ENCODE results near the gene TENM4. TPM values are rescaled to one million over a fixed set of nuclear protein-coding genes. Genes with fewer than 3 reads are reported as not detected.

Gene TENM4
- total RNA-seq, 1 donor from 2014 or later, result under 0.01 TPM

DNA sequence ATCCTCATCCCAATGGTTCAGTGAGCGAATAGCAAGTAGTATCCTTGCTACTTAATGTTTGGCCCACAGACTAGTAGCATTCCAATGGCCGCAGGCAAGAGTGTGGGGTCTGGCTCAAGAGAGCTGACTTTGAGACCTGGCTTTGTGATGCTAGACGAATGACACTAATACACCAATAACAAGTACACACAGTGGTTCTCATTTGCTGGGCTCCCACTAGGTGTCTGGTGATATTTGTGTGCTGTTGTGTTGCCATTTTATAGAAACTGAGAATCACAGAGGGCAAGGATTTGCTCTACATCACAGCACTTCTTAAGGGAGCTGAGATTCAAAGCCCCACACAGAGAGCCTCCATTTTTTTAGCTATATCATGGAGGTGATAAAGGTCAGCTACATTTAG is 351.2 kb downstream of the TENM4 start:
- DNase-seq (ENCODE audit: low read depth in 2 of 2), result no peak

DNA sequence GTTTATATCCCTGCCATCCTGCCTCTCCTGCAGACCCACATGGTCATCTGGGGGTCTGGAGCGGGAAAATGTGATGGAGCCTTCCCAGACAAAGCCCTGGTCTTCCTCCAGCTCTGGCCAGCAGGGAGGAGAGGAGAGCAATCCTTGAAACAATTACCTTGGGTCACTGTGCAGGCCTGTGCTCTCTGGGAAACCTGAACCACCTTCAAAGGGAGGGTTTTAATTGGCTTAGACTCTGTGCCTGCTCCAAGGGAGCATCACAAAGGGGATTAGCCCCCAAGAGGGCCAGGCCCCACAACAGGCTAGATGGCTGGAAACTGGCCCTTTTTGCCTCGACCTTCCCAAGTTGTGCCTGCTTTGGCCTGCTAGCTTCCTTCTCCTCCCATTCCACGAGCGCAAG is 351.9 kb downstream of the TENM4 start:
- no peak for DNase-seq (ENCODE audit: low read depth in 2 of 2)

DNA sequence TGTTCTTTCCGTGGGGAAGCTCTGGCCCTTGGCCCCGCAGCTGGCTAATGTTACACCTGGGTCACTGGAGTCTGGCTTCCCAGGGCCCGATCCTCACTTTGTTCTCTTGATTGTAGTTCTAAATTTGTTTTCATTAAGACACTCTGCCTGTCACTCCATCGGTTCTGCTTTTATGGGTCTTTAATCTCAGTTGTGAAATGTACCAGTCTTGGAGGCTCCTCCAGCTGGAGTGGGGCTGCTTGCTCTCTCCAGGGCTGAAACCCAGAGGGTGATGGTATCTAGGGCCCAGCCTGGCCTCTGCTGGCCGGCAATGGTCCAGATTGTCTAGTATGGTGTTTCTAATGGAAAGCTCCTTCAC is 352.9 kb downstream of the TENM4 start:
- DNase-seq (ENCODE audit: low read depth in 2 of 2), result no peak

DNA sequence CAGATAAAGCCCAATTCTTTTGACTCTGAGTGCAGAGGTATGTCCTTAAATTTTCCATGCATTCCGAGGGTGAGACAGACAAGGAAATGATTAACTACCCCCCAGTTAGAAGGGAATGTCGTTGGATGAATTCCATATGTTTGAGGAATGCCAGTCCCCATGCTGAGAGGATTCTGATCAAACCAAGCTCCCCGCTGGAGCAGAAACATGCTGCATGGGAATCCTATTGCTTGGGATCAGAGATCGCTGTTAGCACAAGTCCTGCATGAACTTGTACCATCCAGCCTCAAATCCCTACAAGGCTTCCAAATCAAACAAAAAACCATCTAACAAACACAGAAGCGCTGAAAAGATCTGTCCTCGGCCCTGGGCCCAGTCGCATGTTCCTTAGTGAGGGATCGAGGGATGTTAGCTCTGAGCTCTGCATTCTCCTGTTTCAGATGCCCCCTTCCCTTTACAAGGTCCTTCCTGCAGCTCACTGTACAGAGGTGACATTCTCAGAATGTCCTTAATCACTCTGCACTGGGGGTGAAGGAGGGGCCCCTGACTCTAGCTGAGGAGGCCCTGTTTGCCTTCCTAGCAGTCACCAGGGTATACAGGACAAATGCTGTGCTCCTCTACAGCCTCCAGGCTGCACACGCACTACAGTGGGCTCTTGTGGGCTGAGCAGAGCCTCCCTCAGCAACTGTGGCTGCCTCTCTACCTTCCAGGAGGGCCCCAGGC is 353.4 kb downstream of the TENM4 start:
- peak; percentile 53 to 61 for DNase-seq (ENCODE audit: low read depth in 2 of 2)

DNA sequence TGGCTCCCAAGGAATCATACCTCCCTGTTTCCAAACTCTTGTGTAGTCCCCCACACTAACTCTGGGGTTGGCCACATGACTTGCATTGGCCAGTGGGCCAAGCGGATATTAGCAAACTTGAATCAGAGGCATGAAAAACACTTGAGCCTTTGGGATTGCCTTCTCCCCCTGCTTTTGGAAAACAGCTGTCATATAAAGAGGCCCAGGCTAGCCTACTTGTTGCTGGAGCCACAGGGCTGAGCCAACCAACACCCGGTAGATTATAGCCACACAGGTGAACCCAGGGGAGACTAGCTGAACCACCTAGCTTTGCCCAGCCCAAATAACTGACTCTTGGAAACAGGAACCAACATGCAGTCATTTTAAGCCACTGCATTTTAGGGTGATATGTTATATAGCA is 354.8 kb downstream of the TENM4 start:
- no peak for DNase-seq (ENCODE audit: low read depth in 2 of 2)

DNA sequence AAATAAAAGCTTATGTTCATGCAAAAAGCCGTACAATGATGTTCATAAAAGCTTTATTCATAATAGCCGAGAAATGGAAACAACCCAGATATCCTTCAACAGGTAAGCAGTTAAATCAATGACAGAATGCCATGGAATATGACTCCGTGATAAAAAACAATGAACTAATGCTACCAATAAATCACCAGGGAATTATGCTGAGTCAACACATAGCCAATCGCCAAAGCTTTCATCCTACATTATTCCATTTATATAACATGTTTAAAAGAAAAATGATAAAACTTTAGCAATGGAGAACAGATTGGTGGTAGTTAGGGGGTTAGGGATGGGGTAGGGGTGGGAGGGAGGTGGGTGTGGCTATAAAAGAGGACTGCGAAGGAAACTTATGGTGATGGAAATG is 356.4 kb downstream of the TENM4 start:
- no peak for DNase-seq (ENCODE audit: low read depth in 2 of 2)

DNA sequence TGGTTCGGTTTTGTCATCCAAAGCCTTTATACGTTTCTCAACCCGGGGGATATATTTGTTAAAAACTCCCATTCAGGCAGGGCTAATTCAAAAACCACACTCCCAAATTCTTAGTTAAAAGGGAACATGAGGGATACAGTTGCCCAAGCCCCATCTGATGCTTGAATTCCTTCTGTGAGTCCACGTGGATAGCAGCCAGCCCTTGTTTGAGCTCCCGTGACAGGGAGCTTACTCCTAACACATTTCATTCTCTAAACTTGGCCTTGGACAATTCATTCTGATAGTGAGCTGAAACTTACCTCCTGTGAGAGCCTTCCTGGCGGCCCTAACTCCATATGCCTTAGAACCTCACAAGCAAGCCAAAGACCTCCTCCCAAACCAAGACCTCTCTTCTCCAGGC is 357.5 kb downstream of the TENM4 start:
- DNase-seq (ENCODE audit: low read depth in 2 of 2), result no peak

DNA sequence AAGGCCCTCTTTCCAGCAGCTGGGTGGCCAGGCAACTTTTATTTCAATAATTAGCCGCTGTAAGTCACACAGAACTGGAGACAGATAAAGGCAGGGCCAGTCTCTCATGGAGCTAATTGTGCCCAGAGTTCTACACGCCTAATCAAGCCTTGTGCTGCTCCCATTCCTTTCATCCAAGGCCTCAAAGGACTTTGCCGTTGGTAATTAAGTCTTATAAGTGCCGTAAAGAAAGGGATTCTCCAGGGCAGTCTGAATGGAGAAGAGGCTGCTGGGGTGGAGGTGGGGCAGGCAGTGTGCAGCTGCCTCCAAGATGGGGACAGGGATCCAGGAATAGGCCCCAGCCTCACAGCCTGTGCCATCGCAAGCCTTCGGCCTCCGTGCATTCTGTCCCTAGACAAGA is 357.9 kb downstream of the TENM4 start:
- DNase-seq (ENCODE audit: low read depth in 2 of 2), result no peak

DNA sequence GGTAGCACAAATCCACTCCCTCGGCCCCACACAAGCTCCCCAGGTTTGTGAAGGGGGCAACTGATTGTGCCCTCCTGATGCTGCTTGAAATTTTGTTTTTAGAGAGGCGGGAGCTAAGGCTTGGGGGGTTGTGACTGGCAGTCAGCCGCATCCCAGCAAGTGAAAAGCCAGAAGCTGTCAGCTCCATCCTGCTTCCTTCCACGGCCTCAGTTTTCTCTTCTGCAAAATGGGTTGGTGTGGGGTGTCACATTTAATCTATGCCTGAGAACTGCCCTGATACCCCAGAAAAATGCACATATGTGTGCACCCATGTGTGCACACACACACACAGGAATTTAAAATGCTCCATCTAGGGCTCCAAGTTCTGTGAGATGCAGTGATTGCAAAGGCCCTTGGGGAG is 358.6 kb downstream of the TENM4 start:
- DNase-seq (ENCODE audit: low read depth in 2 of 2), result no peak

DNA sequence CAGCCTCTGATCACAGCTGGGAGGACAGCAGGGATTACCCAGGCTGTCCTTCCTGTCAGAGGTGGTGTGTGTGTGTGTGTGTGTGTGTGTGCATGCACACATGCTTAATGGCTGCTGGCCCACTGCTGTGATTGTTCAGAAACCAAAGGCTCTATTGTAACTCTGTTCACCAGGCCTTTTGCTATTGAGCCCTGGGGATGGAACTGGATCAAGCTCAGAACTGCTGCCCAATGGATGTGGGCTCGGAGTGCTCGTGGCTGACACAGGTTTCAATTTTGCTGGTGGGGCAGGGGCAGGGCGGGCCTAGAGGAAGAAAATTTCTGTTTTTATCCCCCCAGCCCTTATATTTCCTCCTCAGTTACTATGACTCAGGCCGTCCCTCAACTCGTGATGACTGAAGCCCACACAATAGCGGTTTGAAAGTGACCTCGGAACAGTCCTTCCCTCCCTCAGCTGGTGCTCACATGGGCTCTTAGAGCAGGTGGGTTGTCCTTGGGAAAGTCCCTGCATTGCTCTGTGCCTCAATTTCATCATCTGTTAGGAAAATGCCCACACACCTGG is 359.3 kb downstream of the TENM4 start:
- peak; percentile 80 to 90 for DNase-seq (ENCODE audit: low read depth in 2 of 2)

DNA sequence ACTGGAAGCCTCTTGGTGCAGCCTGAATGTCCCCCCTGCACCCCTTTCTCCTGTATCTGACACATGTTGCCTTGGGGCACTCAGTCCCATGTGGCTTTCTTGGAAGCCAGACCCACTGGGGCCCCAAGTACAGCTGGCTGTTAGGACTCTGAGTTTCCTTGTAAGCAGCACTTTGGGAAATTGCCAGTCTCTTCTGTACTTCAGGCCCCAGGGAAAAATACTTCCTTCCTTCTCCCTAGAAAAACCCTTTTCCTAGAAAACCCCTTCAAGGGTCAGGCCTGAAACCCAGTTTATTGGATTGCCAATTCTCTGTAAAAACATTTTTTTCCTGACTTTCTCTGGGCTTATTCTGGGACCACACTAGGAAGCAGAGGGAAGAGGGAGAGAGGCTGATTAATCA is 360.3 kb downstream of the TENM4 start:
- no peak for DNase-seq (ENCODE audit: low read depth in 2 of 2)

DNA sequence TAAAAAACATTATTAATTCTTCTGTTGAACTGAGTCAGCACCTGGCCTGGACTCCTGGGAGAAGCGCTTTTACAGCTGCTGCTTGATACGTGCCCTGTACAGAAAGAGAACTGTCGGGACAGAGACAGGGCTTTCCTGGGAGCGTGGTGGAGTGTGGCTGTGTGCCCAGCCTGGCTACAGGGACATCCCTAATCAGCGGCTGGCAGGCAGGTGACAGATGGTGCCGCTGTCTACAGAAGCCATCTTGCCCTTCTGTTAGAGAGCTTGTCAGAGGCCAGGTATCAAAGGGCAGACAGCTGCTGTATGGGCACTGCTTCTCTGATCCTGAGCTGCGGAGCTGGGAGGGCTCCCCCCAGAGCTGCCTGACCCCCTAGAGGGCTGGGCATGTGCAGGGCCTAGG is 361.8 kb downstream of the TENM4 start:
- no peak for DNase-seq (ENCODE audit: low read depth in 2 of 2)

DNA sequence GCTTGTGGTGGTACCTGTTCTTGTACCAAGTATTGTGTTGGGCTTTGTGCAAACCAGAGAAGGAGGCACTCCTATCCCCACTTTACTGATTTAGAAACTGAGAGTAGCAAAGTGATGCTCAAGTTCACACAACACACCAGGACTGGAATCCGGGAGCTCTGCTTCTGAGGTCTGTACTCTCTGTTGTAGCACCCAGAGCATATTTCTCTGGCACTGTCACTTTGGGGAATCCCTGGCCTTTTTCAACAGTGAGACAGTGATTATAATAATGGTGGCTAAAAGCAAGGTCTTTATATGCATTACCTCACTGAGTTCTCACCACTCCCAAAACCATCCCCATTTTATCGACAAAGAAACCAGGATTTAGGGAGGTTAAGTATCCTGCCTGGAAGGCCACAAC is 362.4 kb downstream of the TENM4 start:
- DNase-seq (ENCODE audit: low read depth in 2 of 2), result no peak

DNA sequence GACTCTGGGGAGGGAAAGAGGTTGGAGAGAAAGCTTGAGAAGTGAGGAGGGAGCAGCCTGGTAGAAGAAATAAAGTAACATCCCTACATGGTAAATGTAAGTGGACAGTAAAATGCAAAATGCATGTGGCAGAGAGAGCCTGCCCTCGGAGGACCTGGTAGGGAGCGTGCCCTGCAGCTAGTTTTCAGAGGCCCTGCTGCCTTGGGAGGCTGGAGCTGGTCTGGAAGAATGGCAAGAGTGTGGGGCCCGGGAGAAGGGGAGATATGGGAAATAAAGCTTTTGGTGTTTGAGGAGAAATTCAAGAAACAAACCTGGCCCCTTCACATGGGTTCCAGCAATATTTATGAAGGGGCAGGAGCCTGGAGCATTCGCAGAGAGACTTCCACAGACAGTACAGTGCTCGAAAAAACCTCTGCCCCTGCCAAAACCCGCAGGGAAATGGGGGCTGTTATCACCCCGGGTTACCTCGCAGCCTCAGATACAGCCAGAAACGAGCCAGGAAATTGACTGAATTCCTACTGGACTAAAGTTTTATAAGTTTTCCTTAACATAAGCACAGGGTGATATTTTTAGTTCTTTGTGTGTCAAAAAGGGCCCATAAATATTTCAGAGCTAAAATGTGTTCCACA is 363.0 kb downstream of the TENM4 start:
- DNase-seq (ENCODE audit: low read depth in 2 of 2), result peak in 1 of 2 donors; percentile 26

DNA sequence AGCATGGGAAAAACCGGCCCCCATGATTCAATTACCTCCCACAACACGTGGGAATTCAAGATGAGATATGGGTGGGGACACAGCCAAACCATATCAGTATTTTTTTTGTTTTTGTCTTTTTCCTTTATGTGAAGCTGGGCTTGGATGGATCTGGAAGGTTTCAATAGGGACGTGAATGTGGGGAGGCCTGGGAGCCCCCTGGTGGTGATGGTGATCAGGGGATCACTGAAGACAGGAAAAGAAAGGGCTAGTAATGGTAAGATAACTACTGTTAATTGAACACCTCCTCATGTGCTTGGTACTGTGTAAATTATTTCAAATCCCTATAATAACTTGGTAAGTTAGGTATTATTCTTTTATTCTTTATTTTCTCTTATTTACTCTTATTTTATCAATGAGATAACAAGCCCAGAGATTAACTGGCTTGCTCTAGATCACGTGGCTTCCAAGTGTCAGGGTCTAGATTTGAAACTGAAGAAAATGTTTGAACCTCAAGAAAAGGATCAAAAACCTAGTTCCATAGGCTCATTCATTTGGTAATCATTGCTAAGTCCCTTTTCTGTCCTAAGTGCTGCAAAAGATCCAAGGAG is 364.2 kb downstream of the TENM4 start:
- DNase-seq (ENCODE audit: low read depth in 2 of 2), result peak in 1 of 2 donors; percentile 33

DNA sequence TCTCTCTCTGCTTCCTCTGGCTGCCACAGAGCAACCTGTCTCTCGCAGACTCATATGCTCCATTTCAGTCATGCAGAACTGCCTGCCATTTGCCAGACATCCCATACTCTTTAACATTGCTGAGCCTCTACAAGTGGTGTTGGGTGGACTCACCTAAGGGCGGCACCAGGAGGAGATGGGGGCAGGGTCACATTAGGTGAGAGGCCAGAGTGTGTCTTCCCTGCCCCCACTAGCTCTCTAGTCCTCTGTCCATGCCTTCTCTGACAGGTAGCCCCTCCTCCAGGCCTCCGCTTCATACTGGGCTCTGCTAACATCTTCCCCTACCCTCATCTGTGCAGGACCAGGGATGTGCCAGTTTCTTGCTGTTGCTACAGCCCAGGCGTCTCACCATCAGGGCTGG is 366.3 kb downstream of the TENM4 start:
- no peak for DNase-seq (ENCODE audit: low read depth in 2 of 2)

DNA sequence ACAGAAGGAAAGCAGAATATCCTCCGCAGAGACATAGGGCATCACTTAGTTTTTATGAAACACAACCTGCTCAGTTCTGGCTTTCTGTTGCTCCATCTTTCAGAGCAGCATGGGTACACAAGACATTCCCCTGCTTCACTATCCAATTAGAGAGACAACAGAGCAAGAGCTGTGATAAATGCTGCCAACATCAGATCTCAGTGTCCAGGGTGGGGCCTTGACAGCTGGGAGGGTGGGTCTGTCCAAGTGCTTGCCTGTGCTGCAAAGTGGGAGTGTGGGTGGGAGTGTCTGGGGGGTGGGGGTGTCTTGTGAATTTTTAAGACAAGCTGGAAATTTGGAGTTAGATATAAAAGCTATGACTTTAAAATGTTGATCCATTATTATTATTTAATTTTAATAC is 369.6 kb downstream of the TENM4 start:
- no peak for DNase-seq (ENCODE audit: low read depth in 2 of 2)

DNA sequence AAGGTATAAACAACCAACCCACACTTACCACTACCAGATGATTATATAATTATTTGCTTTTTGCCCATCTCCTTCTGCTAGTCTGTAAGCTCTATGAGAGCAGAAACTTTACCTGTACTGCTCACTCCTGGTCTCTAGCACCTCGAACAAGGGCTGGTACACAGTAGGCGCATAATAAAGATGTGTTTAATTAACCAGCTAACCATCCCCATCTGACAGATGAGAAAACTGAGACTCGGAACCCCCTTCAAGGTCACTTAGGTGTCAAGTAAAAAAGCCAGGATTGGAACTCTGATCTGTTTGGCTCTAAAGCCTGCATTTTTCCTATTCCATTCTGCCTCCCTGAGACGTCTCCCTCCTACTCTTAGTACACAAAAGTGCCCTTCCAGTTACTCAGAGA is 370.3 kb downstream of the TENM4 start:
- no peak for DNase-seq (ENCODE audit: low read depth in 2 of 2)

DNA sequence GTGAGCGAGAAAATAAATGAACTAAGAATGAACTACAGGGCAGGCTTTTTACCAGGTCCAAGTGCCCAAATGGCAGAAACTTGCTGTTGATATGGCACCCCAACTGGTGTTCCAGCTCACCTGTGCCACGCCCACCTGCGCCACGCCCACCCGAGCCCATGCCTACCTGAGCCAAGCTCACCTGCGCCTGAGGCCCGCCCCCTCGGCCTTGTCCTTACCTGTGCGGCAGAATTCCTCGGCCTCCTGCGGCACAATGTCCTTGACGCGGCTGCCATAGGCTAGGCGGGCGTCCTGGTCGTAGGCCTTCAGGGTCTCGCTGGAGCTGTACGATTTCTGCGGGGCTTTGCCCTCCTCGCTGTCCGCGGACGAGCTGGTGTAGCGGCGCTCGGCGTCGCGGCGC is 371.3 kb downstream of the TENM4 start:
- no peak for DNase-seq (ENCODE audit: low read depth in 2 of 2)

DNA sequence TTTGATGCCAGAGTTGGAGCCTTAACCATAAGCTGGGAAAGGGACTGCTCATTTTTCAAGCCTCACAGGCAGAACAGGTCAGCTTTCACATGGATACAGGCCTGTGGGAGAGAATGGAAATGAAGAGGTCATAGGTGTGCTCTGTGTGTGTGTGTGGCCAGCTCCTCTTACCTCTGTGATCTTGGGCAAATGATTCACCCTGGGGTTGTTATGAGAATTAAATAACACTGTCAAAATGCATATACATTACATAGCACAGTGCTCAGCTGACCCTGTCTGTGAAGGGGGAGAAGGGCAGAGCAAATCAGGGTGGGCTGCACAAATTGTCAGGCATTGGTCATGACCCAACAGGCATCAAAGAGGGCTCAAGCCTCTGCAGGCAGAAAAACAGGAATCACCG is 372.5 kb downstream of the TENM4 start:
- DNase-seq (ENCODE audit: low read depth in 2 of 2), result no peak

DNA sequence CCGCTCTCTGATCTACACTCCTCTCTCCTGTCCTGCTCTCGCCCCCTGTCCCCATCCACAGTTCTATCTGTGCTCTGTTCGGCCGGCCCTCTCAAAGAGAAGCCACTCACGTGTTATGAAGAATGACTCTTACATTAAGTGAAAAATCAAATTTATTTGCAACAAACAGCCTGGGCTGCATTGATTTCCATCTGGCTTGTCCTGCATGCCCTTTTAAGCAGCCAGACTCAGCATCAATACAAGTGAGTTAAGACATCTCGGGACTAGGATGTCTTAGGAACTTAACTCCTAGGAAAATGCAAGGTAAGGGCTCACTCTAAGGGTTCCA is 373.5 kb downstream of the TENM4 start:
- no peak for DNase-seq (ENCODE audit: low read depth in 2 of 2)

DNA sequence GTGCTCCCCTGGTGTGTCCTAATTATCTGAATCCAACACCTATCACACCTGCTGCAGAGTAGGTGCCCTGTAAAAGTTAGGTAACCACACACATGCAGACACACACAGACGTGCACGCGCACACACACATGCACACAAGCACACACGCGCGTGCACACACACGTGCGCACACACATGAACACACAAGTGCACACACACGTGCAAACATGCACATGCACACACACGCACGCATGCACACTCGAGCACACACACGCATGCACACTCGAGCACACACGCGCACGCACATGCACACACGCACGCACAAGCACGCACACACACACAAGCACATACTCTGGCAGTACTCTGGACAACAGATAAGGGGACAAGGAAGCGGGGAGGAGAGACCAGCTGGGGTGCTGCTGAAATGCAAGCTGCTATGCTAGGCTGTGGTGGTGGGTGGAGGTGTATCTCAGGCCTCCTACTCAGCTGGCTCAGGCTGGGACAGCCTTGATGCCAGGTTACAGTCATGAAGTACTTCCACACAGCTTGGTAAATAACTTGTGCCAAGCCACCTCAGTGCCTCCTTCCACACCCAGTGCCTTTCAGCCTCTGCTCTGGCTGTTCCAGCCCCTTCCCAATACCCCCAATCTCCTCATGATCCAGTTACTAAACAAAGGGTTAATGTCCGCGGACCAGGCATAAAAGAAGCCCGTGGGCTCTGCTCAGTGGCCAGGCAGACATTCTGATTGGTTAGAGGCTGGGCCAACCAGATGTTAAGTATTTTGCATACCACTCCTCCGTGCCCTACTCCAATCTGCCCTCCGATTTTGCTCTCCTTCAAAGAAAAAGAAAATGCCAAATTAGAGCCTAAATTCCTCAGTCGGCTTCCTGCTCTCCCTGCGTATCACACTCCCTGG is 374.1 kb downstream of the TENM4 start:
- DNase-seq (ENCODE audit: low read depth in 2 of 2), result peak in 1 of 2 donors; percentile 40

Measured in dermis microvascular lymphatic vessel endothelial cell (primary cell).